ENCODE data around the gene MXRA8.
"Not testable (repeated sequence)": the region's sequence is repeated elsewhere in the genome, so short reads cannot be mapped to it uniquely, and the experiment has no call there.

Gene MXRA8

GRCh38 chr1:1358433-1359271 is at the start of gene MXRA8:
MXRA8 (minus strand) TSS chr1:1358555; CDS start chr1:1358504, 51 bp downstream.
- no peak for DNase-seq

- no peak for DNase-seq
Observed at GRCh38 chr1:1407636-1408318, 49.4 kb upstream of the MXRA8 start.

- peak; percentile 91 for DNase-seq
Observed at GRCh38 chr1:1406821-1407635, 48.7 kb upstream of the MXRA8 start, which contains the start of gene MRPL20. MRPL20 (minus strand) TSS chr1:1407293; CDS start chr1:1407217, 76 bp downstream.

- DNase-seq: no peak
Observed at GRCh38 chr1:1406101-1406820, 47.9 kb upstream of the MXRA8 start.

- DNase-seq: no peak
Observed at GRCh38 chr1:1403653-1404052, 45.3 kb upstream of the MXRA8 start.

- not testable (repeated sequence) for DNase-seq
Observed at GRCh38 chr1:1402901-1403392, 44.6 kb upstream of the MXRA8 start.

- DNase-seq: no peak
Observed at GRCh38 chr1:1402072-1402900, 43.9 kb upstream of the MXRA8 start.

GRCh38 chr1:1401457-1402010 is 43.2 kb upstream of the MXRA8 start:
- no peak for DNase-seq

- no peak for DNase-seq
Observed at GRCh38 chr1:1400576-1401456, 42.5 kb upstream of the MXRA8 start.

- no peak for DNase-seq
Observed at GRCh38 chr1:1399872-1400575, 41.7 kb upstream of the MXRA8 start.

GRCh38 chr1:1399187-1399871 is 41.0 kb upstream of the MXRA8 start, which contains the start of gene CCNL2:
CCNL2 (minus strand) TSS chr1:1399335; CDS start chr1:1399306, 29 bp downstream.
- DNase-seq: peak; percentile 98

- DNase-seq: no peak
Observed at GRCh38 chr1:1398677-1399186, 40.4 kb upstream of the MXRA8 start.

- DNase-seq: no peak
Observed at GRCh38 chr1:1397839-1398523, 39.6 kb upstream of the MXRA8 start.

- no peak for DNase-seq
Observed at GRCh38 chr1:1395166-1395565, 36.8 kb upstream of the MXRA8 start.

- no peak for DNase-seq
Observed at GRCh38 chr1:1394116-1394515, 35.8 kb upstream of the MXRA8 start.

- DNase-seq: no peak
Observed at GRCh38 chr1:1393428-1393827, 35.1 kb upstream of the MXRA8 start.

- DNase-seq: no peak
Observed at GRCh38 chr1:1393014-1393413, 34.7 kb upstream of the MXRA8 start.

GRCh38 chr1:1391225-1391624 is 32.9 kb upstream of the MXRA8 start:
- DNase-seq: no peak

Data from NCI-H1105 (cell line).